Liver (tissue), 9 donors: ENCODE measurements around the gene CYFIP2. TPM values are rescaled to one million over a fixed set of nuclear protein-coding genes. Genes with fewer than 3 reads are reported as not detected.
A peak's percentile ranks its signal among the peaks of the same experiment; 100 is the strongest.

Source experiments
- DNase-seq: peaks from one replicate; pipeline ENCODE4 v3.0.0-alpha.2; 2017; ENCODE audit warnings: low spot score
- H3K27ac ChIP-seq, 2 donors: one replicate each; pipeline ENCODE4 v1.7.0; 2013; ENCODE audit warnings: inconsistent platforms in 2 of 2, low read length in 2 of 2, control low read depth in 1 of 2, low read depth in 1 of 2, mild to moderate bottlenecking in 1 of 2
- H3K27me3 ChIP-seq, 4 donors: one replicate each; pipeline versions ENCODE4 v1.6.1 to v1.7.0; 2013; ENCODE audit warnings: low read length in 3 of 4, inconsistent platforms in 1 of 4, mild to moderate bottlenecking in 1 of 4, moderate library complexity in 1 of 4; ENCODE audit not compliant: control insufficient read depth in 4 of 4, insufficient read depth in 4 of 4
- H3K36me3 ChIP-seq, 4 donors: one replicate each; pipeline versions ENCODE4 v1.6.1 to v1.7.0; 2013; ENCODE audit warnings: low read length in 3 of 4, mild to moderate bottlenecking in 3 of 4, low read depth in 1 of 4, moderate library complexity in 1 of 4; ENCODE audit not compliant: control insufficient read depth in 4 of 4, insufficient read depth in 3 of 4
- H3K4me1 ChIP-seq, 4 donors: one replicate each; pipeline versions ENCODE4 v1.6.1 to v1.7.0; 2013; ENCODE audit warnings: low read length in 3 of 4, mild to moderate bottlenecking in 3 of 4, moderate library complexity in 1 of 4; ENCODE audit not compliant: control insufficient read depth in 4 of 4, insufficient read depth in 4 of 4
- H3K4me3 ChIP-seq, 3 donors: one replicate each; pipeline versions ENCODE4 v1.6.1 to v1.7.0; 2013; ENCODE audit warnings: low read length in 3 of 3, control low read depth in 1 of 3, low read depth in 1 of 3, mild to moderate bottlenecking in 1 of 3
- H3K9ac ChIP-seq, 2 donors: one replicate each; pipeline ENCODE4 v1.7.0; 2013; ENCODE audit warnings: low read length in 2 of 2, mild to moderate bottlenecking in 2 of 2, moderate library complexity in 2 of 2, control low read depth in 1 of 2, low read depth in 1 of 2
- H3K9me3 ChIP-seq, 4 donors: one replicate each; pipeline versions ENCODE4 v1.6.1 to v1.7.0; 2013; ENCODE audit warnings: low read length in 3 of 4; ENCODE audit not compliant: control insufficient read depth in 4 of 4
- EGR1 ChIP-seq, 2 donors: IDR thresholded peaks; 2 replicates each; pipeline ENCODE4 v1.6.1; 2016 to 2018; ENCODE audit warnings: antibody characterized with exemption in 2 of 2, low read depth in 2 of 2
- FOXA1 ChIP-seq: IDR thresholded peaks from 2 replicates; pipeline ENCODE4 v1.6.1; 2016; ENCODE audit warnings: antibody characterized with exemption
- FOXA2 ChIP-seq: IDR thresholded peaks from 2 replicates; pipeline ENCODE4 v1.6.1; 2016; ENCODE audit warnings: antibody characterized with exemption
- GABPA ChIP-seq, 2 donors: IDR thresholded peaks in 1 of 2; conservative IDR thresholded peaks in 1 of 2; 2 replicates each; pipeline ENCODE4 v1.6.1; 2016; ENCODE audit warnings: antibody characterized with exemption in 2 of 2, mild to moderate bottlenecking in 1 of 2, moderate library complexity in 1 of 2
- HNF4A ChIP-seq, 2 donors: conservative IDR thresholded peaks; 2 replicates each; pipeline ENCODE4 v1.6.1; 2016; ENCODE audit warnings: antibody characterized with exemption in 2 of 2, mild to moderate bottlenecking in 2 of 2
- HNF4G ChIP-seq: IDR thresholded peaks from 2 replicates; pipeline ENCODE4 v1.6.1; 2016; ENCODE audit warnings: antibody characterized with exemption
- JUND ChIP-seq, 2 donors: IDR thresholded peaks; 2 replicates each; pipeline ENCODE4 v1.6.1; 2016; ENCODE audit warnings: antibody characterized with exemption in 2 of 2
- NR2F2 ChIP-seq: IDR thresholded peaks from 2 replicates; pipeline ENCODE4 v1.6.1; 2016; ENCODE audit warnings: antibody characterized with exemption
- RAD21 ChIP-seq, 2 donors: IDR thresholded peaks; 2 replicates each; pipeline ENCODE4 v1.6.1; 2016; ENCODE audit warnings: antibody characterized with exemption in 2 of 2, mild to moderate bottlenecking in 2 of 2
- RXRA ChIP-seq, 2 donors: IDR thresholded peaks; 2 replicates each; pipeline ENCODE4 v1.6.1; 2017 to 2018; ENCODE audit warnings: antibody characterized with exemption in 2 of 2, mild to moderate bottlenecking in 1 of 2
- SP1 ChIP-seq: IDR thresholded peaks from 2 replicates; pipeline ENCODE4 v1.6.1; 2018; ENCODE audit warnings: antibody characterized with exemption, mild to moderate bottlenecking
- TAF1 ChIP-seq: conservative IDR thresholded peaks from 2 replicates; pipeline ENCODE4 v1.6.1; 2016; ENCODE audit warnings: antibody characterized with exemption, mild to moderate bottlenecking
- YY1 ChIP-seq: IDR thresholded peaks from 2 replicates; pipeline ENCODE4 v1.6.1; 2016; ENCODE audit warnings: antibody characterized with exemption, mild to moderate bottlenecking
- WGBS: extraction: QIAGEN DNeasy Blood & Tissue Kit; methylation state at CpG from one replicate; pipeline ENCODE4 v1.1.7; 2013; 5-methylcytosine and 5-hydroxymethylcytosine counted together
- polyA plus RNA-seq, 2 donors: library from polyadenylated mRNA; stranded (reverse) in 1 of 2; unstranded in 1 of 2; fragments of 200-250 nt in 1 of 2; fragments of >200 nt in 1 of 2; fragmentation: Nextera tagmentation in 1 of 2; extraction: Ambion mirVana in 1 of 2; gene quantifications; one replicate each; pipeline versions ENCODE4 v1.2.1 to v1.2.3, GENCODE V29; 2013 to 2015
- total RNA-seq, 2 donors: library from RNA; depleted of rRNA; stranded (reverse); fragments of >200 nt; gene quantifications; one replicate each; pipeline ENCODE4 v1.2.3, GENCODE V29; 2014
- TF ChIP-seq, protein P1 (sequence below): IDR thresholded peaks from 2 replicates; pipeline ENCODE4 v1.6.1; 2016; ENCODE audit warnings: antibody characterized with exemption
- TF ChIP-seq, protein P2 (sequence below): IDR thresholded peaks from 2 replicates; pipeline ENCODE4 v1.6.1; 2016; ENCODE audit warnings: antibody characterized with exemption, mild to moderate bottlenecking
- TF ChIP-seq, protein P3 (sequence below): IDR thresholded peaks from 2 replicates; pipeline ENCODE4 v1.6.1; 2016; ENCODE audit warnings: antibody characterized with exemption
- TF ChIP-seq, protein P4 (sequence below): IDR thresholded peaks from 2 replicates; pipeline ENCODE4 v1.6.1; 2016; ENCODE audit warnings: antibody characterized with exemption
- TF ChIP-seq, protein P5 (sequence below): fragments of 150-350 bp; IDR thresholded peaks from 2 replicates; pipeline ENCODE4 v1.5.1; 2017; ENCODE audit warnings: improper control_type of control experiment, low read depth, low read length; ENCODE audit not compliant: missing input control
- donor health status: healthy.
- donor health status: healthy.
- donor health status: healthy.
- donor health status: healthy.
- donor health status: healthy.

Gene CYFIP2
- total and polyA plus RNA-seq, 4 donors, result 12.6 to 38.9 (median 28.2) TPM

DNA sequence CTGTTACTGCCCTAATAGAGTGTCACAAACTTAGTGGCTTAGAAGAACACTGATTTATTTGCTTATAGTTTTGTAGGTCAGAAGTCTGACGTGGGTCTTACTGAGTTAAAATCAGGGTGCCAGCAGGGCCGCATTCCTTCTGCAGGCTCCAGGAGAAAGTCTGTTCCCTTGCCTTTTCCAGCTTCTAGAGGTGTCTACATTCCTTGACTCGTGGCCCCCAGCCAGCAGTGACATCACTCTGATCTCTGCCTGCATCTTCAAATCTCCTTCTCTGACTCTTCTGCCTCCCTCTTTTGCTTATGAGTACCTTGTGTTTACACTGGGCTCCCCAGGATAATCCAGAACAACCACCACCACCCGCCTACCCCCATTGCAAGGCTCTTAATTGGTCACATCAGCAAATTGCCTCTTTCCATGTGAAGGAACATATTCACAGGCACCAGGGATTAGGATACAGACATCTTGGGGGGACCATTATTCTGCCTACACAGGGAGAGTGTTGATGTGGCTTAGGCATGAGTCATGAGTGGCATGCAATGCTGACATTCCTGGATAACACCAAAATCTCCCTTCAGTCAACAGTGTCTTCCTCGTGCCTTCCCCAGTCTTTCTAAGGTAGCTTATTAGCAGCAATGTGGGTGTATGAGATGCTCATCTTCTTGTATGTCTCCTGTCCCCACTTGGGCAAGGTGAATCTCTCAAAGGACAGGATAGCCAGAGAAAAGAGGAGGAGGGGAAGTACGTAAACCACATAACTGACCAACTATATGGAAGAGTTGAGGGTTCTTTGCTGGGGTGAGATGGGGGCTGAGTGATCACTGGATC lies 24.4 kb downstream of the CYFIP2 start:
- no peaks in the 10 kb centered on the region for H3K36me3 ChIP-seq
- WGBS, result 82% methylated on average over 6 of the region's 6 CpGs
- no peaks in the 10 kb centered on the region for H3K27me3 ChIP-seq
- H3K4me1 ChIP-seq, result peaks cover 7 to 48% (median 36%) of the 10 kb centered on the region in 4 donors
- H3K4me3 ChIP-seq, result no peak overlapping the region
- no peaks in the 10 kb centered on the region for H3K9me3 ChIP-seq
- DNase-seq, result no peak
- H3K9ac ChIP-seq, result no peak overlapping the region
- H3K27ac ChIP-seq, result peak overlapping the region; percentile 5 to 47
- TF ChIP-seq HNF4G, result no peak
- TF ChIP-seq RAD21 (IDR thresholded peaks at IDR 0.05), result no peak
- no peak for TF ChIP-seq FOXA1
- TF ChIP-seq RXRA (IDR thresholded peaks at IDR 0.05), result no peak
- no peak for TF ChIP-seq JUND (IDR thresholded peaks at IDR 0.05)
- TF ChIP-seq NR2F2, result no peak
- no peak for TF ChIP-seq SP1
- TF ChIP-seq GABPA (IDR thresholded peaks at IDR 0.05 in 1 of 2, conservative IDR thresholded peaks at IDR 0.05 in 1 of 2), result no peak
- TF ChIP-seq, protein P1, sequence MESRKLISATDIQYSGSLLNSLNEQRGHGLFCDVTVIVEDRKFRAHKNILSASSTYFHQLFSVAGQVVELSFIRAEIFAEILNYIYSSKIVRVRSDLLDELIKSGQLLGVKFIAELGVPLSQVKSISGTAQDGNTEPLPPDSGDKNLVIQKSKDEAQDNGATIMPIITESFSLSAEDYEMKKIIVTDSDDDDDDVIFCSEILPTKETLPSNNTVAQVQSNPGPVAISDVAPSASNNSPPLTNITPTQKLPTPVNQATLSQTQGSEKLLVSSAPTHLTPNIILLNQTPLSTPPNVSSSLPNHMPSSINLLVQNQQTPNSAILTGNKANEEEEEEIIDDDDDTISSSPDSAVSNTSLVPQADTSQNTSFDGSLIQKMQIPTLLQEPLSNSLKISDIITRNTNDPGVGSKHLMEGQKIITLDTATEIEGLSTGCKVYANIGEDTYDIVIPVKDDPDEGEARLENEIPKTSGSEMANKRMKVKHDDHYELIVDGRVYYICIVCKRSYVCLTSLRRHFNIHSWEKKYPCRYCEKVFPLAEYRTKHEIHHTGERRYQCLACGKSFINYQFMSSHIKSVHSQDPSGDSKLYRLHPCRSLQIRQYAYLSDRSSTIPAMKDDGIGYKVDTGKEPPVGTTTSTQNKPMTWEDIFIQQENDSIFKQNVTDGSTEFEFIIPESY, result no peak
- TF ChIP-seq YY1, result no peak

DNA sequence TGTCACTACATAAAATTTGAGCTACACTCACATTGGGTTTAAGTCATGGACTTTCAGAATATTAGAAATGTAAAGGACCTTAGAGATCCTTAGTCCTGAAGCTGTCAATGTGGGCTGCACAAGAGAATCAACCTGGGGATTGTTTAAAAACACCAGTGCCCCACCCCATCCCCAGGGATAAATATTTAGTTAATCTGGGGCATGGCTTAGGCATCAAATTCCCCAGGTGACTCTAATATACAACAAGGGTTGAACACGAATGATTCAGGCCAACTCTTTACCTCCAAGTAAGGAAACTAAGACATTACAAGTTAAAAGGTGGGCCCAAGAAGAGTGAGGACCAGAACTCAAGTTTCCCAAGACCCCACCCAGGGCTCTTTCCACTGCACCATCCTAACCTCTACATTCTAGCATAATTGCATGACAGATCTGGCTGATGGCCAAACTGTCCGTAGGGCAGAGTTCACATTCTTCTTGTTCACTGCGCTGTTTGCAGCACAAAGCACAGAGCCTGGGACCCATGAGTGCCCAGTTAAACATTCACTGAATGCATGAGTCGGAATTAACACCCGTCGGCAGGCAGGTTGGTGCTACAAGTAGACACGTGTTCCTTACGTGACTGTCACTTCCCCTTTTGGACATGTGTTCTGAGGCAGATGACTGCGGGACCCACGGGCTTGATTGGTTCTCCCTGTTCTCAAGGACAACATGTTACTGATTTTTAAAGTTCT lies 25.2 kb downstream of the CYFIP2 start:
- no peaks in the 10 kb centered on the region for H3K27me3 ChIP-seq
- TF ChIP-seq HNF4A (conservative IDR thresholded peaks at IDR 0.05), result peak; percentile 93 to 96
- TF ChIP-seq, protein P2, sequence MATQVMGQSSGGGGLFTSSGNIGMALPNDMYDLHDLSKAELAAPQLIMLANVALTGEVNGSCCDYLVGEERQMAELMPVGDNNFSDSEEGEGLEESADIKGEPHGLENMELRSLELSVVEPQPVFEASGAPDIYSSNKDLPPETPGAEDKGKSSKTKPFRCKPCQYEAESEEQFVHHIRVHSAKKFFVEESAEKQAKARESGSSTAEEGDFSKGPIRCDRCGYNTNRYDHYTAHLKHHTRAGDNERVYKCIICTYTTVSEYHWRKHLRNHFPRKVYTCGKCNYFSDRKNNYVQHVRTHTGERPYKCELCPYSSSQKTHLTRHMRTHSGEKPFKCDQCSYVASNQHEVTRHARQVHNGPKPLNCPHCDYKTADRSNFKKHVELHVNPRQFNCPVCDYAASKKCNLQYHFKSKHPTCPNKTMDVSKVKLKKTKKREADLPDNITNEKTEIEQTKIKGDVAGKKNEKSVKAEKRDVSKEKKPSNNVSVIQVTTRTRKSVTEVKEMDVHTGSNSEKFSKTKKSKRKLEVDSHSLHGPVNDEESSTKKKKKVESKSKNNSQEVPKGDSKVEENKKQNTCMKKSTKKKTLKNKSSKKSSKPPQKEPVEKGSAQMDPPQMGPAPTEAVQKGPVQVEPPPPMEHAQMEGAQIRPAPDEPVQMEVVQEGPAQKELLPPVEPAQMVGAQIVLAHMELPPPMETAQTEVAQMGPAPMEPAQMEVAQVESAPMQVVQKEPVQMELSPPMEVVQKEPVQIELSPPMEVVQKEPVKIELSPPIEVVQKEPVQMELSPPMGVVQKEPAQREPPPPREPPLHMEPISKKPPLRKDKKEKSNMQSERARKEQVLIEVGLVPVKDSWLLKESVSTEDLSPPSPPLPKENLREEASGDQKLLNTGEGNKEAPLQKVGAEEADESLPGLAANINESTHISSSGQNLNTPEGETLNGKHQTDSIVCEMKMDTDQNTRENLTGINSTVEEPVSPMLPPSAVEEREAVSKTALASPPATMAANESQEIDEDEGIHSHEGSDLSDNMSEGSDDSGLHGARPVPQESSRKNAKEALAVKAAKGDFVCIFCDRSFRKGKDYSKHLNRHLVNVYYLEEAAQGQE, result peak; percentile 84
- TF ChIP-seq GABPA (IDR thresholded peaks at IDR 0.05 in 1 of 2, conservative IDR thresholded peaks at IDR 0.05 in 1 of 2), result no peak
- TF ChIP-seq, protein P3, sequence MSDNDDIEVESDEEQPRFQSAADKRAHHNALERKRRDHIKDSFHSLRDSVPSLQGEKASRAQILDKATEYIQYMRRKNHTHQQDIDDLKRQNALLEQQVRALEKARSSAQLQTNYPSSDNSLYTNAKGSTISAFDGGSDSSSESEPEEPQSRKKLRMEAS, result peak; percentile 95
- TF ChIP-seq, protein P4, sequence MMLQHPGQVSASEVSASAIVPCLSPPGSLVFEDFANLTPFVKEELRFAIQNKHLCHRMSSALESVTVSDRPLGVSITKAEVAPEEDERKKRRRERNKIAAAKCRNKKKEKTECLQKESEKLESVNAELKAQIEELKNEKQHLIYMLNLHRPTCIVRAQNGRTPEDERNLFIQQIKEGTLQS, result peak; percentile 51
- TF ChIP-seq YY1, result peak; percentile 78
- no peak for TF ChIP-seq TAF1
- peak; percentile 26 to 65 for TF ChIP-seq JUND (IDR thresholded peaks at IDR 0.05)
- no peak for TF ChIP-seq NR2F2
- TF ChIP-seq EGR1 (IDR thresholded peaks at IDR 0.05; ENCODE audit: low read depth in 2 of 2), result peak in 1 of 2 donors; percentile 48
- TF ChIP-seq FOXA1, result peak; percentile 26
- peak; percentile 84 to 93 for TF ChIP-seq RXRA (IDR thresholded peaks at IDR 0.05)
- peak in 1 of 2 donors; percentile 10 for TF ChIP-seq RAD21 (IDR thresholded peaks at IDR 0.05)
- TF ChIP-seq SP1, result peak; percentile 99
- TF ChIP-seq, protein P1, result peak; percentile 71
- TF ChIP-seq, protein P5, sequence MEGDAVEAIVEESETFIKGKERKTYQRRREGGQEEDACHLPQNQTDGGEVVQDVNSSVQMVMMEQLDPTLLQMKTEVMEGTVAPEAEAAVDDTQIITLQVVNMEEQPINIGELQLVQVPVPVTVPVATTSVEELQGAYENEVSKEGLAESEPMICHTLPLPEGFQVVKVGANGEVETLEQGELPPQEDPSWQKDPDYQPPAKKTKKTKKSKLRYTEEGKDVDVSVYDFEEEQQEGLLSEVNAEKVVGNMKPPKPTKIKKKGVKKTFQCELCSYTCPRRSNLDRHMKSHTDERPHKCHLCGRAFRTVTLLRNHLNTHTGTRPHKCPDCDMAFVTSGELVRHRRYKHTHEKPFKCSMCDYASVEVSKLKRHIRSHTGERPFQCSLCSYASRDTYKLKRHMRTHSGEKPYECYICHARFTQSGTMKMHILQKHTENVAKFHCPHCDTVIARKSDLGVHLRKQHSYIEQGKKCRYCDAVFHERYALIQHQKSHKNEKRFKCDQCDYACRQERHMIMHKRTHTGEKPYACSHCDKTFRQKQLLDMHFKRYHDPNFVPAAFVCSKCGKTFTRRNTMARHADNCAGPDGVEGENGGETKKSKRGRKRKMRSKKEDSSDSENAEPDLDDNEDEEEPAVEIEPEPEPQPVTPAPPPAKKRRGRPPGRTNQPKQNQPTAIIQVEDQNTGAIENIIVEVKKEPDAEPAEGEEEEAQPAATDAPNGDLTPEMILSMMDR, result no peak
- peak; percentile 24 for TF ChIP-seq FOXA2
- peak; percentile 71 for TF ChIP-seq HNF4G
- DNase-seq, result peak; percentile 59
- no peak overlapping the region for H3K4me3 ChIP-seq
- 24% methylated on average over 10 of the region's 10 CpGs for WGBS
- peaks cover 7 to 43% (median 34%) of the 10 kb centered on the region in 4 donors for H3K4me1 ChIP-seq
- no peaks in the 10 kb centered on the region for H3K9me3 ChIP-seq
- peak overlapping the region; percentile 5 to 47 for H3K27ac ChIP-seq
- no peak overlapping the region for H3K9ac ChIP-seq
- no peaks in the 10 kb centered on the region for H3K36me3 ChIP-seq
